ENCODE measurements around the gene CD22. TPM values are rescaled to one million over a fixed set of nuclear protein-coding genes. Genes with fewer than 3 reads are reported as not detected.

The CD22 gene
- total and polyA plus RNA-seq, 2 donors (not counting 3 experiments of a cell fraction or from before 2014, with no cell fraction given) = not detected

GRCh38 chr19:35290381-35291127 lies 38.4 kb upstream of the CD22 start:
- dilution Hi-C loops (cut with MboI; ENCODE audit: extremely low pct_ligation_motif_present, low sequenced_read_pairs) (no loop called here), intact Hi-C loops (cut with micrococcal nuclease) (no loop called here)
- Histone ChIP-seq H3K4me3 (replicated peaks in 1 of 3; ENCODE audit: insufficient read depth in 1 of 3, low read depth in 1 of 3, low read length in 3 of 3) (no peak overlapping the region), H3K27me3 (ENCODE audit: control insufficient read depth in 2 of 2, insufficient read depth in 2 of 2, low read length in 2 of 2) (no peaks in the 10 kb centered on the region), H3K9ac (replicated peaks; ENCODE audit: extremely low read depth, insufficient read depth, low read length) (no peak overlapping the region), H2AFZ (ENCODE audit: low read depth, low read length) (no peak overlapping the region), H3K79me2 (ENCODE audit: control insufficient read depth, insufficient read depth, low read length) (no peaks in the 10 kb centered on the region), H3K4me2 (ENCODE audit: insufficient read depth, low read length) (no peak overlapping the region), H4K20me1 (replicated peaks; ENCODE audit: control insufficient read depth, extremely low read depth, insufficient read depth, low read length) (no peaks in the 10 kb centered on the region), H3K36me3 (ENCODE audit: control insufficient read depth in 2 of 2, extremely low read depth in 1 of 2, insufficient read depth in 2 of 2, low read length in 2 of 2) (no peaks in the 10 kb centered on the region), H3K4me1 (ENCODE audit: control insufficient read depth, extremely low read depth, insufficient read depth, low read length) (no peaks in the 10 kb centered on the region), H3K9me1 (replicated peaks; ENCODE audit: control insufficient read depth, extremely low read depth, insufficient read depth, low read length) (no peaks in the 10 kb centered on the region), H3K27ac (ENCODE audit: insufficient read depth, low read depth, low read length) (no peak overlapping the region), H3K9me3 (replicated peaks; ENCODE audit: control insufficient read depth, insufficient read depth, low read length) (no peaks in the 10 kb centered on the region)
- ChIA-PET CTCF (interaction anchor here (0.6 kb wide), 1 partner anchor 96 kb away, joined by 4 read pairs; no protein-coding TSS in a partner anchor), POLR2A (no interaction called here)
- no TSS peak for BruUV-seq (replicated peaks)
- FAIRE-seq (no peak), DNase-seq (ENCODE audit: low read depth, low spot score) (no peak)
- TF ChIP-seq MYC (IDR thresholded peaks at IDR 0.05; ENCODE audit: low read depth, low read length) (no peak), POLR2A (IDR thresholded peaks at IDR 0.05; ENCODE audit: low read depth, low read length) (no peak), EZH2 (IDR thresholded peaks at IDR 0.05; ENCODE audit: borderline replicate concordance, low read depth, low read length, severe bottlenecking) (no peak), JUN (IDR thresholded peaks at IDR 0.05; ENCODE audit: borderline replicate concordance, insufficient read depth, insufficient read length, low read depth) (no peak), MAX (IDR thresholded peaks at IDR 0.05; ENCODE audit: insufficient read depth, insufficient read length) (no peak), CTCF (IDR thresholded peaks at IDR 0.05; ENCODE audit: extremely low read depth in 1 of 2, insufficient read depth in 1 of 2, low read depth in 1 of 2, low read length in 2 of 2) (no peak), GATA2 (IDR thresholded peaks at IDR 0.05; ENCODE audit: insufficient read depth, insufficient read length, low read depth, low read length) (no peak), FOS (IDR thresholded peaks at IDR 0.05; ENCODE audit: borderline replicate concordance, insufficient read depth, low read length) (no peak)
